GM19238 (cell line): ENCODE data around the gene ABI3.

Source experiments
- DNase-seq: peaks from one replicate; pipeline ENCODE4 v3.0.0; 2011; ENCODE audit warnings: low spot score; ENCODE audit not compliant: insufficient read length

The ABI3 gene

GRCh38 chr17:49196520-49196919 is 14.0 kb upstream of the ABI3 start:
- DNase-seq, result no peak

DNA sequence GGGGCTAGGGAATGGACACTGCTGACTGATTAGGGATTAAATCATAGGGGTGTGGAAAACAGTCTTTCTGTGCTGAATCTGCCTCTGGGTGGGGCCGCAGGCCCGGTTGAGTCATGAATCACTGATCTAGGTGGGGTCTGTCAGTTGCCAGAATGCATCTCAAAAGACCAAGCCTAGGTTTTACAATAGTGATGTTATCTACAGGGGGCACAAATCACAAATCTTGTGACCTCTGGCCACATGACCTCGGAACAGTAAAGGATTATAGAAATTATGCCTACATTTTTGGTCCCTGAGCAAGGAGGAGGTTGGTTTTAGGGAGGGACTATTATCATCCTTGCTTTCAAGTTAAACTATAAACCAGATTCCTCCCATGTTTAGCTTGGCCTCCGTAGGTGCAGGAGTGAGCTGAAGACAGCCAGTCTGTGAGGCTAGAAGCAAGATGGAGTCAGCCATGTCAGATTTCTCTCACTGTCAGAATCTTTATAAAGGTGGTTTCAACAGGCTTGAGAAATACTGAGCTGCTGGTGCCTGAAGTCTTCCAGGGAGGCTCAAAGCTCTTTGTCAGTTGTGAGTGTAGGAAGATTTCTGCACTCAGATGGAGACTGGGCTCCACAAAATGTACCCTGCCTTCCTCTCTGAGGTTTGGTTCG is 13.0 kb upstream of the ABI3 start:
- DNase-seq, result no peak

GRCh38 chr17:49198211-49198610 is 12.3 kb upstream of the ABI3 start:
- DNase-seq, result no peak

GRCh38 chr17:49200423-49201083 is 10.0 kb upstream of the ABI3 start:
- DNase-seq, result no peak

DNA sequence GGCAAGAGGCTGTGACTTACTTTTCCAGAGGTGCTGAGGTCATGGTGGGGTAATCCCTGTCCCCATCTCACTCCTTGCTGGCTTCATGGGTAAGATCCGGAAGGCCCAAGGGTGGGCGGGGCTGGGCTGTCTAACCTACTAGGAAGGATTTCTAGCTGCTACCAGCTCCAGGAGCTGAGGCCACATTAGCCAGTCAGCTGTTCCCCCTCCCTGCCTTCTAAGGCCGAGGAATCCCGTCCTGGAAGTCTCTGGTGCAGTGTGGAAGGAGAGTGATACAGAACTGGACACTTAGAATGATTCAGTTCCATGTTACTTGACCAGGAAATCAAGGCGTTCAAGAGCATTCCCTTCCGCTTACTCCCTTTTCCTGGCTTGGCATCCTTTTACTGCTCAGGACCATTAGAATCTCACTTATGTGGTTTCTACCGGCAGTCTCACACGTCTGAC is 9.0 kb upstream of the ABI3 start:
- no peak for DNase-seq

DNA sequence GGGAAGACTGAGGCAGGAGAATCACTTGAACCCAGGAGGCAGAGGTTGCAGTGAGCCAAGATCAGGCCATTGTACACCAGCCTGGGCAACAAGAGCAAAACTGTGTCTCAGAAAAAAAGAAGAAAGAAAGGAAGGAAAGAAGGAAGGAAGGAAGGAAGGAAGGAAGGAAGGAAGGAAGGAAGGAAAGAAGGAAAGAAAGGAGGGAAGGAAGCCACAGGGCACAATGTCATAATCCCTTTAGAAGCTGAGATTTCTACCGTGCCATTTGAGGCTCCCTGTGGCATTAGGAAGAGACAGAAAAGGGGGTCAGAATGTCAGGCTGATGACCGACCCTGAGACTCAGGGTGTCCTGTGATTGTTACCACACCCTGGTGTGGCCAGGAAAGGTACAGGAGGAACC is 6.7 kb upstream of the ABI3 start:
- no peak for DNase-seq

GRCh38 chr17:49204516-49204915 is 6.0 kb upstream of the ABI3 start:
- DNase-seq, result no peak

GRCh38 chr17:49209061-49209571 is 1.4 kb upstream of the ABI3 start:
- no peak for DNase-seq

DNA sequence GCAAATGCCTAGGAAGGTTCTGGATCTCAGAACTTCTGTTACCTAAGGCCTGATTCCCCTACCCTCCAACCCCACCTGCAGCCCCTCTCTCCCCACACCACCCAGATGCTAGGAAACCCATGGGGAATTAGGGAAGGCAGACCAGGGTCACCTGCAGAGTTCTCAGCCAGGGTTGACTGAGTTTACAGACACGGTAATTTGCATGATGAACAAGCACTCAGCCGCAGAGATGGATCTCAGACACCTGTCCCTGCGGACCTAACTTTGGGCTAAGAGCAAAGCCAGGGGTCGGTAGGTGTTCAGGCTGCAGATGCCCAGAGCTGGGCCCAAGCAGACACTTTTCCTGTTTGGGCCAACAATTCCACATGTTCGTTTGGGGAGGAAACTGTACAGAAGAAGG is 2.9 kb downstream of the ABI3 start:
- DNase-seq, result no peak

DNA sequence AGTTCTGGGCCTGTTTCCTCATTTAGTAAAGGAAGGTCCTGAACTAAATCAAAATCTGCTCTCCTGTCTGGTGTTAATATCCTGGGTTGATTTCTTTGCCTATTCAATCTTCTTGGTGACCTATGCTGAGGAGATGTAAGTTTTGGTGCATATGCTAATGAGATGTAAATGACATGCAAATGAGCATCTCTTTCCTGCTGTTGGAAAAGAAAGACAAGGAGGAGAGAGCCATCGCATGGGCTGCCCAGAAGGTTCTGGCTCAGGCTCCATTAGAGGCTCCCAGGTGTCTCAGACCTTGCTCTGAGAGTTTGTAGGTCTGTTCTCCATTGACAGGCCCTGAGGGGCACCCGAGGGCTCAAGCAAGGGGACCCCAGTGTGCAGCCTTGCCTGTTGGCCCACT is 3.3 kb downstream of the ABI3 start:
- no peak for DNase-seq

- no peak for DNase-seq
Observed at GRCh38 chr17:49214676-49215360, 4.3 kb downstream of the ABI3 start.

- DNase-seq, result no peak
Observed at GRCh38 chr17:49216482-49216881, 6.0 kb downstream of the ABI3 start.

DNA sequence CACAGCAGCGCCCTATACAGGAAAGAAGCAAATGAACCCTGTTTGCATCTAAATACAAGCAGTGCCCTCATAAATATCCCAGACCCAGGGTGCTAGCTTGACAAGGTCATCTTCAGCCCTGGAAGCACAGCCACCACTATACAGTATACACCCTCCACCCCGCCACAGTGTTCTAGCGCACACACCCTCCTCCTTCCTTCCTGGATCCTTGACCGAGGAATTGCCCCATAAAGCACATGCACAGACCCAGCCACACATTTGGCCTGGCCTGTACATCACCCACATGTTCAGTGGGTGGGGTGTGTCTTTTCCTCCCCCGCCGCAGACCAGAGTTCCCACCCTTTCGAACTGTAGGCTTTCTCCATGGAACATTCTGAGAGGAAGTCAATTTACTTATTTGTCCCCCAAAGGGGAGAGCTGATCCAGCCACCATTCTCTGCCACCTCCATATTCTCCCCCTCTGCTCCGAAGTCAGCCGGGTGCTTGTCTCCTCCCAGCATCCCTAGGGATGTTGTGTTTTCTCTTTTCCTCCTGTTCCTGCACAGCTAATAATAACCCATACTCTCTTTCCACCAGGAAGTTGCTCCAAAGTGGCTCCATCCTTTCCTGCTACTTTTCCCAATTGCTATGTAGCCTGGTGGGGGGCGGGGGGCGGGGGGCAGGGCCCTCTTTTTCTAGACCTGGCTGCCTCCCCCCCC is 6.6 kb downstream of the ABI3 start:
- no peak for DNase-seq

GRCh38 chr17:49217651-49218413 is 7.3 kb downstream of the ABI3 start:
- DNase-seq, result peak; percentile 79

- DNase-seq, result peak; percentile 51
Observed at GRCh38 chr17:49218941-49219913, 8.7 kb downstream of the ABI3 start.

- DNase-seq, result no peak
Observed at GRCh38 chr17:49219987-49220386, 9.5 kb downstream of the ABI3 start.

GRCh38 chr17:49223168-49223516 is 12.6 kb downstream of the ABI3 start:
- no peak for DNase-seq

GRCh38 chr17:49223517-49224197 is 13.2 kb downstream of the ABI3 start:
- DNase-seq, result peak; percentile 61

- DNase-seq, result no peak
Observed at GRCh38 chr17:49224198-49224996, 13.9 kb downstream of the ABI3 start.
